OCI-LY7 (cell line): ENCODE data around the gene PALLD. TPM values are rescaled to one million over a fixed set of nuclear protein-coding genes. Genes with fewer than 3 reads are reported as not detected.

Experiments
- BruUV-seq: library from RNA; stranded (reverse); fragments of 400-500 nt; replicated peaks from 2 replicates; lab custom pipeline; 2021; lab: Mats Ljungman, UMichigan
- CTCF ChIA-PET: fragments of 300-600 bp; sonication (Branson Sonifier 250); formaldehyde crosslinking; loops from one replicate; lab custom pipeline; 2022; ENCODE audit warnings: antibody characterized with exemption; ENCODE audit not compliant: unreplicated experiment; lab: Charles Lee
- POLR2A ChIA-PET: fragments of 300-600 bp; sonication (Branson Sonifier 250); formaldehyde crosslinking; loops from one replicate; lab custom pipeline; 2022; ENCODE audit warnings: antibody characterized with exemption; lab: Charles Lee
- DNase-seq: peaks from one replicate; pipeline ENCODE4 v3.0.0-alpha.2; 2015; ENCODE audit warnings: low spot score
- H2AFZ ChIP-seq: fragments of 200-600 bp; sonication (generic), shearing (Covaris generic); 2 replicates; pipeline ENCODE4 v1.6.1; 2014; ENCODE audit warnings: mild to moderate bottlenecking, antibody characterized with exemption, low read length, moderate library complexity
- H3K27ac ChIP-seq: fragments of 200-600 bp; sonication (generic); 2 replicates; pipeline ENCODE4 v1.5.1; 2014; ENCODE audit warnings: mixed run types, low read depth, mild to moderate bottlenecking, moderate library complexity, low read length, inconsistent platforms; ENCODE audit not compliant: poor library complexity, severe bottlenecking
- H3K36me3 ChIP-seq: fragments of 200-600 bp; sonication (generic); 2 replicates; pipeline ENCODE4 v1.6.1; 2014; ENCODE audit warnings: mild to moderate bottlenecking, antibody characterized with exemption, low read length, moderate library complexity, mixed read lengths; ENCODE audit not compliant: insufficient read depth
- H3K4me1 ChIP-seq: fragments of 200-600 bp; sonication (generic); 2 replicates; pipeline ENCODE4 v1.5.1; 2014; ENCODE audit warnings: mild to moderate bottlenecking, low read length; ENCODE audit not compliant: insufficient read depth, poor library complexity, severe bottlenecking
- H3K4me2 ChIP-seq: fragments of 200-600 bp; sonication (generic); 2 replicates; pipeline ENCODE4 v1.6.1; 2014; ENCODE audit warnings: mild to moderate bottlenecking, low read length
- H3K4me3 ChIP-seq: fragments of 200-600 bp; sonication (generic); 2 replicates; pipeline ENCODE4 v1.5.1; 2014; ENCODE audit warnings: mild to moderate bottlenecking, low read depth, low read length; ENCODE audit not compliant: poor library complexity, severe bottlenecking
- H3K79me2 ChIP-seq: fragments of 200-600 bp; sonication (generic); 2 replicates; pipeline ENCODE4 v1.6.1; 2016; ENCODE audit warnings: low read depth, mild to moderate bottlenecking, low read length, moderate library complexity, mixed read lengths; ENCODE audit not compliant: insufficient read depth
- H3K9me2 ChIP-seq: fragments of 200-600 bp; sonication (generic); 2 replicates; pipeline ENCODE4 v1.6.1; 2016; ENCODE audit warnings: mild to moderate bottlenecking, low read length, mixed read lengths; ENCODE audit not compliant: insufficient read depth
- H3K9me3 ChIP-seq: fragments of 200-600 bp; sonication (generic); 2 replicates; pipeline ENCODE4 v1.6.1; 2014; ENCODE audit warnings: mild to moderate bottlenecking, mixed run types, low read length, mixed read lengths
- H4K20me1 ChIP-seq: fragments of 200-600 bp; sonication (generic); 2 replicates; pipeline ENCODE4 v1.6.1; 2014; ENCODE audit warnings: mild to moderate bottlenecking, antibody characterized with exemption, low read length, moderate library complexity, mixed read lengths; ENCODE audit not compliant: insufficient read depth
- CTCF ChIP-seq: fragments of 200-600 bp; sonication (generic); conservative IDR thresholded peaks from 2 replicates; pipeline ENCODE4 v1.5.1; 2014; ENCODE audit warnings: mild to moderate bottlenecking, antibody characterized with exemption, low read length, moderate library complexity, mixed read lengths
- EZH2phosphoT487 ChIP-seq: fragments of 200-600 bp; sonication (generic); IDR thresholded peaks from 2 replicates; pipeline ENCODE4 v1.6.1; 2018; ENCODE audit warnings: low read depth, borderline replicate concordance, mild to moderate bottlenecking, mixed run types, antibody characterized with exemption, low read length, moderate library complexity, mixed read lengths
- intact Hi-C: fragments of 100-400 bp; cut with micrococcal nuclease; formaldehyde crosslinking; loops from one replicate; pipeline ENCODE4 v1.10.0; 2022; ENCODE audit not compliant: unreplicated experiment
- total RNA-seq, 2 experiments: library from RNA; depleted of rRNA in 1 of 2; stranded (reverse); fragments of >200 nt in 1 of 2; shearing (Covaris generic) in 1 of 2; gene quantifications; 2 replicates each; pipeline ENCODE4 v1.2.3, GENCODE V29; 2014 to 2022

The PALLD gene
- total RNA-seq, 2 experiments from 2014 or later, result 0.73 to 2.8 TPM

GRCh38 chr4:168529257-168529656, 32.4 kb downstream of the PALLD start:
- TF ChIP-seq CTCF, result no peak
- no peak for TF ChIP-seq EZH2phosphoT487
- Histone ChIP-seq H3K9me3 (no peaks in the 10 kb centered on the region), H3K36me3 (no peaks in the 10 kb centered on the region), H3K4me2 (no peak overlapping the region), H2AFZ (no peak overlapping the region), H3K79me2 (no peaks in the 10 kb centered on the region), H3K4me3 (no peak overlapping the region), H4K20me1 (no peaks in the 10 kb centered on the region), H3K9me2 (no peaks in the 10 kb centered on the region), H3K27ac (no peak overlapping the region), H3K4me1 (no peaks in the 10 kb centered on the region)
- BruUV-seq, result no TSS peak
- POLR2A ChIA-PET, result interaction anchor here (0.7 kb wide), 1 partner anchor 71 kb away, joined by 3 read pairs; no protein-coding TSS in a partner anchor
- intact Hi-C loops, result no loop called here
- no peak for DNase-seq
- CTCF ChIA-PET, result no interaction called here

- no peaks in the 10 kb centered on the region for H3K9me2 ChIP-seq
- H2AFZ ChIP-seq, result no peak overlapping the region
- intact Hi-C loops, result no loop called here
- H3K36me3 ChIP-seq, result no peaks in the 10 kb centered on the region
- H3K4me1 ChIP-seq, result no peaks in the 10 kb centered on the region
- no peaks in the 10 kb centered on the region for H4K20me1 ChIP-seq
- CTCF ChIA-PET, result no interaction called here
- TF ChIP-seq EZH2phosphoT487 (no peak), CTCF (no peak)
- POLR2A ChIA-PET, result interaction anchor here (0.6 kb wide), 1 partner anchor 129 kb away, joined by 4 read pairs; no protein-coding TSS in a partner anchor
- H3K79me2 ChIP-seq, result no peaks in the 10 kb centered on the region
- no peak for DNase-seq
- no TSS peak for BruUV-seq
- no peak overlapping the region for H3K27ac ChIP-seq
- no peaks in the 10 kb centered on the region for H3K9me3 ChIP-seq
- H3K4me3 ChIP-seq, result no peak overlapping the region
- H3K4me2 ChIP-seq, result no peak overlapping the region
Observed at GRCh38 chr4:168531305-168531704, 34.5 kb downstream of the PALLD start.

- H3K9me3 ChIP-seq, result no peaks in the 10 kb centered on the region
- no peak for TF ChIP-seq CTCF
- TF ChIP-seq EZH2phosphoT487, result no peak
- DNase-seq, result no peak
- POLR2A ChIA-PET, result no interaction called here
- H3K36me3 ChIP-seq, result no peaks in the 10 kb centered on the region
- H4K20me1 ChIP-seq, result no peaks in the 10 kb centered on the region
- H2AFZ ChIP-seq, result no peak overlapping the region
- intact Hi-C loops, result no loop called here
- no peak overlapping the region for H3K4me3 ChIP-seq
- H3K79me2 ChIP-seq, result no peaks in the 10 kb centered on the region
- CTCF ChIA-PET, result no interaction called here
- no TSS peak for BruUV-seq
- no peak overlapping the region for H3K4me2 ChIP-seq
- no peak overlapping the region for H3K27ac ChIP-seq
- H3K9me2 ChIP-seq, result no peaks in the 10 kb centered on the region
- no peaks in the 10 kb centered on the region for H3K4me1 ChIP-seq
Observed at GRCh38 chr4:168534535-168534934, 37.7 kb downstream of the PALLD start.
